BE2C (cell line): ENCODE measurements around the gene TRERF1.

Source experiments
- DNase-seq: peaks from one replicate; pipeline ENCODE4 v3.0.0-alpha.2; 2020
- H3K27me3 ChIP-seq: fragments of 250-450 bp; sonication (Bioruptor Pico); 2 replicates; pipeline ENCODE4 v1.5.1; 2020; ENCODE audit warnings: mild to moderate bottlenecking
- H3K36me3 ChIP-seq: fragments of 250-450 bp; sonication (Bioruptor Pico); 2 replicates; pipeline ENCODE4 v1.5.1; 2020; ENCODE audit warnings: mild to moderate bottlenecking
- H3K4me1 ChIP-seq: fragments of 250-450 bp; sonication (Bioruptor Pico); 2 replicates; pipeline ENCODE4 v1.5.1; 2020
- H3K4me3 ChIP-seq: 2 replicates; pipeline ENCODE4 v1.5.1; 2011; ENCODE audit warnings: low read depth, low read length
- H3K9me3 ChIP-seq: fragments of 250-450 bp; sonication (Bioruptor Pico); 2 replicates; pipeline ENCODE4 v1.5.1; 2020
- TF ChIP-seq, protein P1 (sequence below): IDR thresholded peaks from 2 replicates; pipeline ENCODE4 v1.5.1; 2012; ENCODE audit warnings: mild to moderate bottlenecking, low read depth, low read length

TRERF1 gene

DNA sequence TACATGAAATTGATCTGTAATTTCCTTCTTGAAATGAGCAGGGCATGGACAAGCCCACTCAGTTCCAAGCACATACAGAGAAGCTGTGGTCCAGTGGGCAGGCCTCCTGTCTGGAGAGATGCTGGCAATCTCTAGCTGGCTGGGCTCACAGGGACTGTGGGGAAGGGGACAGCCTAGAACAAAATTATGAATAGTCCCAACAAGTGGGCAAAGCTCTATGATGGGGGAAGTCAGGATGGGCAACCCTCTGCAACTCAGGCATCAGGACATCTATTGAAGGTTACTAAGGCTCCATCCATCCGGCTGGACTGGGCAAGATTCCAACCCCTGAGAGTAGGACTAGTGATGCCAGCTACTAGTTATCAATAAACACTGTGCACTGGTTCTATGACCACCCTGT lies 40.9 kb downstream of the TRERF1 start:
- TF ChIP-seq, protein P1, sequence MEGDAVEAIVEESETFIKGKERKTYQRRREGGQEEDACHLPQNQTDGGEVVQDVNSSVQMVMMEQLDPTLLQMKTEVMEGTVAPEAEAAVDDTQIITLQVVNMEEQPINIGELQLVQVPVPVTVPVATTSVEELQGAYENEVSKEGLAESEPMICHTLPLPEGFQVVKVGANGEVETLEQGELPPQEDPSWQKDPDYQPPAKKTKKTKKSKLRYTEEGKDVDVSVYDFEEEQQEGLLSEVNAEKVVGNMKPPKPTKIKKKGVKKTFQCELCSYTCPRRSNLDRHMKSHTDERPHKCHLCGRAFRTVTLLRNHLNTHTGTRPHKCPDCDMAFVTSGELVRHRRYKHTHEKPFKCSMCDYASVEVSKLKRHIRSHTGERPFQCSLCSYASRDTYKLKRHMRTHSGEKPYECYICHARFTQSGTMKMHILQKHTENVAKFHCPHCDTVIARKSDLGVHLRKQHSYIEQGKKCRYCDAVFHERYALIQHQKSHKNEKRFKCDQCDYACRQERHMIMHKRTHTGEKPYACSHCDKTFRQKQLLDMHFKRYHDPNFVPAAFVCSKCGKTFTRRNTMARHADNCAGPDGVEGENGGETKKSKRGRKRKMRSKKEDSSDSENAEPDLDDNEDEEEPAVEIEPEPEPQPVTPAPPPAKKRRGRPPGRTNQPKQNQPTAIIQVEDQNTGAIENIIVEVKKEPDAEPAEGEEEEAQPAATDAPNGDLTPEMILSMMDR = no peak
- no peaks in the 10 kb centered on the region for H3K9me3 ChIP-seq
- H3K4me3 ChIP-seq = no peak overlapping the region
- peaks cover 21% of the 10 kb centered on the region; the same call in 1 of the 2 replicates for H3K4me1 ChIP-seq
- no peaks in the 10 kb centered on the region for H3K27me3 ChIP-seq
- no peak for DNase-seq
- no peaks in the 10 kb centered on the region for H3K36me3 ChIP-seq

DNA sequence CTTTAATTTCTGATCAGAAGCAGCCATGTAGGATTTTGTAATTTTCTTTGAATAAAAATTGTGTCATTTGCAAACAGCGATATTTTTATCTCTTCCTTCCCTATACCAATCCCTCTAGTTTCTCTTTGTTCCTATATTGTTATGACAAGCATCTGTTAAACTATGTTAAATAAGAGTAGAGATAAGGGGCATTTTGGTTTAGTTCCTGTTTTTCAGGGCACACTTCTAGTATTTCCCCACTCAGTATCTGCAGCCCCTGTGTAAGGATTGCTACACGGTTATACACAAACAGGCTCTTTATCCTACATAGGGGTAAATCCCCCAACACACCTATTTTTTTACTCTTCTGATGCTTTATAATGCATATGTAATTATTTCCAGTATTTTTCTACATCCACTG lies 42.1 kb downstream of the TRERF1 start:
- Histone ChIP-seq H3K4me1 (peaks cover 13% of the 10 kb centered on the region; the same call in 1 of the 2 replicates), H3K9me3 (no peaks in the 10 kb centered on the region), H3K4me3 (no peak overlapping the region), H3K36me3 (no peaks in the 10 kb centered on the region), H3K27me3 (no peaks in the 10 kb centered on the region)
- no peak for DNase-seq
- TF ChIP-seq, protein P1 = no peak

DNA sequence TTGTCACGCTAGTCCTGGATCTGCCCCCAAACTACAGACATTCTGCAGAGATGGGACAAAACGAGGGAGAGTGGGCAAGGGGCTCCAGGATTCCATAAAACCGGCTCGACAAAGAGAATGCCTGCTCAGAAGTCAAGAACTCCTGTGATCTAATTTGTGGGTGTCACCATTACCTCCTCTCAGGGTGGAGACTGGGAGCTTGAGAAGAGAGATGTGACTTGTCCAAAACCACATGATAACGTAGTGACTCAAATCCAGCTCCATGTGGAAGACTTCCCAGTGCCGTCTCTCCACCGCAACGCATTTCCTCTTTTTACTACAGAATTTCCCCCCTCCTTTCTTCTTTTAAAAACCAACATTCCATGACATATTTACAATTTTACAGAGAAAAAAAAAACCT lies 44.3 kb downstream of the TRERF1 start:
- Histone ChIP-seq H3K9me3 (no peaks in the 10 kb centered on the region), H3K4me3 (no peak overlapping the region), H3K27me3 (no peaks in the 10 kb centered on the region), H3K36me3 (no peaks in the 10 kb centered on the region), H3K4me1 (peaks cover 13% of the 10 kb centered on the region; the same call in 1 of the 2 replicates)
- DNase-seq = no peak
- TF ChIP-seq, protein P1 = no peak

DNA sequence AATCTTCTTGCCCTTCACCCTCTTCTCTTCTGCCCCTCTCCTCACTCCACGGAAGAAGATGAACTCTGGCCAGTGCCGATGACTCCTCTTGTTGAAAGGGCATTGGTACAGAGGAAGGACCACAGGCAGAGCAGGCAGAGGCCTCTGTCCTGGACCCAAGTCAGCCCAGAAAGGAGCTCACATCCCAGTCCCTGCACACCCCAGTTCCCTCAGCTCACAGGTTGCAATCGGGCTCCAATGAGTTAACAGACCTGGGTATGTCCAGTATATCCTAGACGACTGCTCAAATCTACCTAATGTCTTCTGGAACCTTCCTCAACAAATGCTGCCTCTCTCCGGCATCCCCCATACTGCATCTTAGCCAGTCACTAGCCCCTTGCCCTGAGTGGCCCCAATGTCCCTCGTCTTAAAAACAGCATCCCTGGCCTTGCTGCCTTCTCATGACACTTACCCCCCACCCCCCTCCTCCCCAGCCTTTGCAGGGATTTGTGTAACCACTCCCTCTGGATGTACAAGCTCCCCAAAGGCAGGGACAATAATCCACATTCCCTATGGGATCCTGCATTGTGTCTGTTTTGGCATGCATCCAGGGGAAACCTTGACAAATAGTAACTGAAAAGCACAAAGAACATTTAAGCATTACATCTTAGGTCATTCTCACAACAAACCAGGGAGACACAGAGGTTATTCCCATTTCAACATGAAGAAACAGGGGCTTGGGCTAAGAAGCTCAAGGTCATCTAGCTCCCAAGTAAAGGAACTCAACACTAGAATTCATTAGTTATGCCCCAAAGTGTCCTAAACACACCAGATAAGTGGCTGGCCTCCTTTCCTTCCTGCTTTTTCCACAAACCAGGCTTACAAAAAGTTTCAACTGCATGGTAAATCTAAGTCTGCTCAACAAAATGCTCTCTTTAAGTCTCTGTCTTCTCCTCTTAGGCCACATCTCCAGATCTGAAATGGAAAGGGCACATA lies 45.1 kb downstream of the TRERF1 start:
- TF ChIP-seq, protein P1 = no peak
- no peak overlapping the region for H3K4me3 ChIP-seq
- H3K27me3 ChIP-seq = no peaks in the 10 kb centered on the region
- peak; percentile 23 for DNase-seq
- H3K4me1 ChIP-seq = peaks cover 12% of the 10 kb centered on the region; the same call in 1 of the 2 replicates
- no peaks in the 10 kb centered on the region for H3K36me3 ChIP-seq
- H3K9me3 ChIP-seq = no peaks in the 10 kb centered on the region

DNA sequence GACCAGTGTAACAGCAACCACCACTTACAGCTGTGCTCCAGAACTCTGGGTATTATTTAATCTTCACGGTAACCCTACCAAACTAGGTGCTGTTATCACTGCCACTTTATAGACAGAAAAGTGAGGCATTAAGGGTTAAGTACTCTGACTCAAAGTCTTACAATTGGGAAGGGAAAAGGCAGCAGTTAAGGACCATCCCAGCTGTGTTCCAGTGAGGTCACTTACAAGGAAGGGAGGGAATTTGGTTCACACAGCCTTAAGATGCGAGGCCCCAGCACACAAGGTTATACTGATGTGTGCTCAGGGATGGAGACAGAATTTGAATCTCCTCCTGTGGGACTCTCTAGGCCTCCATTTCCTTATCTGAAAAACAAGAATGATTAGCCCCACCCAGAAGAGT lies 46.7 kb downstream of the TRERF1 start:
- TF ChIP-seq, protein P1 = no peak
- no peaks in the 10 kb centered on the region for H3K36me3 ChIP-seq
- no peak for DNase-seq

DNA sequence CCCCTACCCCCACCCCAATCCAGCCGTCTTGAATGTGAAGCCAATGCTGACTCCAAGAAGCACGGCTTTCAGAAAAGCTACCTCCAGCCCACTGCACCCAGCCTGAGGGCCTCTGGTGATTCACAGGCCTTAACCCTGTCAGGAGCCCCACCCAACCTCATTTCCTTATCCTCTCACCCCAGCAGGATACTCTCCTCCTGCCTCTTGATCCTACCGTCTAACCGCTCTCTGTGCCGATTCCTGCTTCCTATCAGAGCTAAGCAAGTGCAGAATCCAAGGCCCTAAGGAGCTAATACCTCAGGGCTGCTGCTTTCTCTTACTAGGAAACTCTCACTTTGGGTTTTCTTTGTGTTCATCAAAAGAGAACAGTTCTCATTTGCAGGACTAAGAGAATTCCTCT lies 47.2 kb downstream of the TRERF1 start:
- Histone ChIP-seq H3K27me3 (no peaks in the 10 kb centered on the region), H3K4me1 (peaks cover 3% of the 10 kb centered on the region; the same call in 1 of the 2 replicates), H3K36me3 (no peaks in the 10 kb centered on the region), H3K9me3 (no peaks in the 10 kb centered on the region), H3K4me3 (no peak overlapping the region)
- no peak for DNase-seq
- TF ChIP-seq, protein P1 = no peak

More for the DNA sequence above, 46.7 kb downstream of the TRERF1 start:
- Histone ChIP-seq H3K4me3 (no peak overlapping the region), H3K9me3 (no peaks in the 10 kb centered on the region), H3K4me1 (peaks cover 3% of the 10 kb centered on the region; the same call in 1 of the 2 replicates), H3K27me3 (no peaks in the 10 kb centered on the region)
